GM03348 (cell line): Measurements from ENCODE around the gene FOLR2.
A peak's percentile ranks its signal among the peaks of the same experiment; 100 is the strongest.

Experiments used
- DNase-seq: peaks from one replicate; pipeline ENCODE4 v3.0.0; 2012; ENCODE audit warnings: low spot score

FOLR2 gene

GRCh38 chr11:72230764-72231365, 14.3 kb downstream of the FOLR2 start:
- DNase-seq: no peak

- no peak for DNase-seq
Measured at GRCh38 chr11:72231396-72232259, 15.0 kb downstream of the FOLR2 start.

DNA sequence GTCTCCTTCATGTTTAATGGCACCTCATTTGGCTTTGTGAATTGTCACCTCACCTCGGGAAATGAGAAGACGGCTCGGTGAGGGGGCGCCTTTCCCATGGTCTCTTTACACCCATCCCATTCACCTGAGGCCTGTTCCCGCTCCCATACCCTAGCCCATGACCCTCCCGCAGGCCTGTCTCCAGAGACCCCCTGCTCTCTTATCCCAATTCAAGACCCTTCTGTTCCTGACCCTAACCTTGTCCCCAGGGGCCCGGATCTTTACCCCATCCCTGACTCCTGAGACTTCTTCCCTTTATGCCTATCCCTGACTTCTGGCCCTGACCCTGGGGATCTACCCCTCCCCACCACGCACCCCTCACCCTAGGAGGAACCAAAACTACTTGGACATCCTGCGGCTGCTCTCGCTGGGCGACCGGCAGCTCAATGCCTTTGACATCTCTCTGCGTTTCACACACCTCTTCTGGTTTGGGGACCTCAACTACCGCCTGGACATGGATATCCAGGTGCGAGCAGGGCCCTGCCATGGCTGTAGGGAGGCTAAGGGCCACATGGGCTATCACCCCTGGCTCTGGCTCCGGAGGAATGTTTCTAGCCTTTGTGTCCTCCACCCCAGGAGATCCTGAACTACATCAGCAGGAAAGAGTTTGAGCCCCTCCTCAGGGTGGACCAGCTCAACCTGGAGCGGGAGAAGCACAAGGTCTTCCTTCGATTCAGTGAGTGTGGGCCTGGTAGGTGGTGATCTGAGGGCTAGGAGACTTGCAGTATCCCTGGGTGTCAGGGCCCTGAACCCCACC, 15.9 kb downstream of the FOLR2 start:
- DNase-seq: no peak

DNA sequence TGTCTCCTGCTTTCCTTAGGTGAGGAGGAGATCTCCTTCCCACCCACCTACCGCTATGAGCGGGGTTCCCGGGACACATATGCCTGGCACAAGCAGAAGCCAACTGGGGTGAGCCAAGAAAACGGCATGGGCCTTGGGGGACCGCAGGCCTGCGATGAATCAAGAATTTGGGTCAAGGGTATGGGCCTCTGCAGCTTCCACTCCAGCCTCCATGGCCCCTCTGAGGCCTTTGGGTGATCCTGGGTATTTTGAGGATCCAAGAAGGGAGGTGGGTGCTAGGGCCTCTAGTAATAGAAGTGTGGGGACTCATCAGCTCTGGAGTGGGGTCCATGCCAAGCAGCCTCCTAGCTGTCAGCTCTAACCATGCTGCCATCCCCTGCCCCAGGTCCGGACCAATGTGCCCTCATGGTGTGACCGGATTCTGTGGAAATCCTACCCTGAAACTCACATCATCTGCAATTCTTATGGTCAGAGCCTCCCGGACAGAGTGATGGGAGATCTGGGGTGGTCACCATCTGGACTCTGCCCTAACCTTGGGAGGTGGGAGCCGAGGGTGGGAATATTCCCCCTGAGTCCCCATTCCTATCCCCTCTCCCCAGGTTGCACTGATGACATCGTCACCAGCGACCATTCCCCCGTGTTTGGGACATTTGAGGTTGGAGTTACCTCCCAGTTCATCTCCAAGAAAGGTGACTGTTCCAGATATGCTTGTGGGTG, 16.6 kb downstream of the FOLR2 start:
- no peak for DNase-seq

- DNase-seq: no peak
Measured at GRCh38 chr11:72233773-72234513, 17.3 kb downstream of the FOLR2 start.

- DNase-seq: no peak
Measured at GRCh38 chr11:72234514-72234830, 17.9 kb downstream of the FOLR2 start.

- DNase-seq: no peak
Measured at GRCh38 chr11:72234920-72235319, 18.3 kb downstream of the FOLR2 start.

- DNase-seq: no peak
Measured at GRCh38 chr11:72235351-72236057, 18.9 kb downstream of the FOLR2 start.

- DNase-seq: no peak
Measured at GRCh38 chr11:72236083-72236697, 19.6 kb downstream of the FOLR2 start.

- DNase-seq: no peak
Measured at GRCh38 chr11:72236774-72237111, 20.1 kb downstream of the FOLR2 start.

- no peak for DNase-seq
Measured at GRCh38 chr11:72237112-72237931, 20.7 kb downstream of the FOLR2 start.

GRCh38 chr11:72238040-72238450, 21.5 kb downstream of the FOLR2 start:
- peak; percentile 88 for DNase-seq

- DNase-seq: no peak
Measured at GRCh38 chr11:72238492-72239312, 22.1 kb downstream of the FOLR2 start.

- DNase-seq: peak; percentile 90
Measured at GRCh38 chr11:72239313-72239848, 22.8 kb downstream of the FOLR2 start.

DNA sequence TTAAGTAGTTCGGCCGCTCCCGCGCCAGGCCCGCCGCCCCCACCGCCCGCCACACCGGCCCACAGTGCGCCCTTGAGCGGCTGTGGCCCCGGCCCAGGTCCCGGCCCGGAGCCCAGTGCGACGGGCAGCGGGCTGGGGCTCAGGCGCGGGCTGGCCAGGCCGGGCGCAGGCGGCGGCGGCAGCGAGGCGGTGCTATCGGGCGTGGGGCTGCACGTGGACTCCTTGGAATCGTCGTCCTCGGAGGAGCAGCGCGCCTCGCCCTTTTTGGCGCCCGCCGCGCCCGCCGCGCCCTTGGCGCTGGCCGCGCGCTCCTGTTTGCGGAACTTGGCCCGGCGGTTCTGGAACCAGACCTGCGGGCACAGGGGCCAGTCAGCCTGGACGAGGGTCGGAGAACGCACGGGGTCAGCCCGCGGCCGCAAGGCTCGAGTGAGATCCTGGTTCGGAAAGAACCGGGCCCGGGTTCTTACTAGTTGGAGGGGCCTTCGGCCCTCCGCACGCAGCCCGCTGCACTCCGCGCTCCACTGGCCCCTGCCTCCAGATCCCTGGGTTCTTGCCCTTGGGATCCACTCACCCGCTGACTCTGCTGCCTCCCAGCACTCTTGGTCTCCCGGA, 23.4 kb downstream of the FOLR2 start:
- DNase-seq: peak; percentile 79

GRCh38 chr11:72240461-72241290, 24.1 kb downstream of the FOLR2 start:
- DNase-seq: peak; percentile 36

- no peak for DNase-seq
Measured at GRCh38 chr11:72241291-72241781, 24.7 kb downstream of the FOLR2 start.
